DND-41 (cell line): ENCODE results near the gene GPR42.

Source experiments
- ATAC-seq: fragments of 200-7000 bp; cut with Tn5 transposase; 3 replicates; pipeline ENCODE4 v1.9.1; 2021; ENCODE audit warnings: low read depth; ENCODE audit not compliant: insufficient read depth
- DNase-seq: peaks from one replicate; pipeline ENCODE4 v3.0.0-alpha.2; 2020
- H2AFZ ChIP-seq: 2 replicates; pipeline ENCODE4 v1.6.0; 2012; ENCODE audit warnings: low read depth, low read length
- H3K27ac ChIP-seq: 2 replicates; pipeline ENCODE4 v1.5.1; 2012; ENCODE audit warnings: low read length, inconsistent platforms
- H3K27me3 ChIP-seq: fragments of 200-600 bp; sonication (generic); 2 replicates; pipeline ENCODE4 v1.6.0; 2012; ENCODE audit warnings: low read length, mild to moderate bottlenecking, inconsistent platforms; ENCODE audit not compliant: insufficient read depth, poor library complexity
- H3K36me3 ChIP-seq: 2 replicates; pipeline ENCODE4 v1.5.1; 2012; ENCODE audit warnings: low read length, inconsistent platforms; ENCODE audit not compliant: insufficient read depth
- H3K4me1 ChIP-seq: 2 replicates; pipeline ENCODE4 v1.5.1; 2012; ENCODE audit warnings: mild to moderate bottlenecking, low read length; ENCODE audit not compliant: insufficient read depth
- H3K4me2 ChIP-seq: 2 replicates; pipeline ENCODE4 v1.6.0; 2012; ENCODE audit warnings: mild to moderate bottlenecking, moderate library complexity, low read length, inconsistent platforms; ENCODE audit not compliant: insufficient read depth
- H3K4me3 ChIP-seq, 2 experiments: fragments of 200-600 bp in 1 of 2; shearing (Covaris generic) in 1 of 2; 2 replicates each; pipeline ENCODE4 v1.5.1; 2012 to 2016; ENCODE audit warnings: inconsistent platforms in 2 of 2, low read length in 2 of 2, mild to moderate bottlenecking in 2 of 2, low read depth in 1 of 2, moderate library complexity in 1 of 2
- H3K79me2 ChIP-seq: 2 replicates; pipeline ENCODE4 v1.6.0; 2012; ENCODE audit warnings: low read length, inconsistent platforms; ENCODE audit not compliant: insufficient read depth
- H3K9ac ChIP-seq: 2 replicates; pipeline ENCODE4 v1.6.0; 2012; ENCODE audit warnings: low read depth, mild to moderate bottlenecking, inconsistent platforms, low read length, moderate library complexity
- H3K9me3 ChIP-seq: 2 replicates; pipeline ENCODE4 v1.5.1; 2012; ENCODE audit warnings: low read length, moderate library complexity, mild to moderate bottlenecking, inconsistent platforms; ENCODE audit not compliant: insufficient read depth, severe bottlenecking
- H4K20me1 ChIP-seq: 2 replicates; pipeline ENCODE4 v1.6.0; 2012; ENCODE audit warnings: low read length; ENCODE audit not compliant: insufficient read depth
- CTCF ChIP-seq: IDR thresholded peaks from 2 replicates; pipeline ENCODE4 v1.5.1; 2012; ENCODE audit warnings: borderline replicate concordance, low read length, moderate library complexity, mild to moderate bottlenecking; ENCODE audit not compliant: poor library complexity, severe bottlenecking; ENCODE audit errors: extremely low read depth
- EZH2 ChIP-seq: IDR thresholded peaks from 3 replicates; pipeline ENCODE4 v1.6.1; 2012; ENCODE audit warnings: borderline replicate concordance, low read depth, mild to moderate bottlenecking, moderate library complexity, low read length, inconsistent platforms; ENCODE audit not compliant: severe bottlenecking

GPR42 gene

GRCh38 chr19:35381318-35381717, 10.4 kb downstream of the GPR42 start:
- H3K27me3 ChIP-seq = peaks cover 3% of the 10 kb centered on the region
- H2AFZ ChIP-seq = no peak overlapping the region
- no peaks in the 10 kb centered on the region for H3K79me2 ChIP-seq
- H3K27ac ChIP-seq = no peak overlapping the region
- H4K20me1 ChIP-seq = no peaks in the 10 kb centered on the region
- no peak for TF ChIP-seq EZH2
- TF ChIP-seq CTCF = no peak
- H3K4me3 ChIP-seq = no peak overlapping the region
- no peak for DNase-seq
- no peak overlapping the region for H3K9ac ChIP-seq
- no peaks in the 10 kb centered on the region for H3K36me3 ChIP-seq
- peaks cover 9% of the 10 kb centered on the region for H3K9me3 ChIP-seq
- no peak for ATAC-seq
- H3K4me1 ChIP-seq = no peaks in the 10 kb centered on the region
- no peak overlapping the region for H3K4me2 ChIP-seq

- Histone ChIP-seq H3K9me3 (peaks cover 14% of the 10 kb centered on the region), H3K9ac (no peak overlapping the region), H3K4me2 (no peak overlapping the region), H2AFZ (no peak overlapping the region), H3K27me3 (peaks cover 3% of the 10 kb centered on the region), H3K27ac (no peak overlapping the region), H3K4me3 (no peak overlapping the region), H3K4me1 (no peaks in the 10 kb centered on the region), H3K79me2 (no peaks in the 10 kb centered on the region), H3K36me3 (no peaks in the 10 kb centered on the region), H4K20me1 (no peaks in the 10 kb centered on the region)
- DNase-seq = no peak
- TF ChIP-seq EZH2 = no peak
- TF ChIP-seq CTCF = no peak
- no peak for ATAC-seq
Observed at GRCh38 chr19:35381926-35382325, 11.1 kb downstream of the GPR42 start.

GRCh38 chr19:35383536-35383935, 12.7 kb downstream of the GPR42 start:
- Histone ChIP-seq H2AFZ (no peak overlapping the region), H3K79me2 (no peaks in the 10 kb centered on the region), H4K20me1 (no peaks in the 10 kb centered on the region), H3K4me2 (no peak overlapping the region), H3K4me3 (no peak overlapping the region), H3K36me3 (no peaks in the 10 kb centered on the region), H3K4me1 (no peaks in the 10 kb centered on the region), H3K27me3 (peaks cover 3% of the 10 kb centered on the region), H3K9ac (no peak overlapping the region), H3K9me3 (peaks cover 18% of the 10 kb centered on the region), H3K27ac (no peak overlapping the region)
- TF ChIP-seq EZH2 = no peak
- no peak for TF ChIP-seq CTCF
- DNase-seq = no peak
- no peak for ATAC-seq
